Right lung (tissue), 5 donors: ENCODE measurements around the gene LUZP2. TPM values are rescaled to one million over a fixed set of nuclear protein-coding genes. Genes with fewer than 3 reads are reported as not detected.

ENCODE experiments used
- DNase-seq, 2 donors: peaks; one replicate each; pipeline ENCODE4 v3.0.0-alpha.2; 2013
- polyA plus RNA-seq, 5 donors: library from polyadenylated mRNA; unstranded; fragments of 120-200 nt; gene quantifications; one replicate each; pipeline versions ENCODE4 v1.2.1 to v1.2.3, GENCODE V29; 2013; ENCODE audit warnings: inconsistent platforms in 1 of 5, low replicate concordance in 1 of 5; ENCODE audit not compliant: insufficient read length in 5 of 5, insufficient read depth in 1 of 5

Gene LUZP2
- polyA plus RNA-seq, 5 donors = 2.9 to 10.0 (median 4.1) TPM

- DNase-seq = no peak
Measured at GRCh38 chr11:24628224-24628776, 131.4 kb downstream of the LUZP2 start.

DNA sequence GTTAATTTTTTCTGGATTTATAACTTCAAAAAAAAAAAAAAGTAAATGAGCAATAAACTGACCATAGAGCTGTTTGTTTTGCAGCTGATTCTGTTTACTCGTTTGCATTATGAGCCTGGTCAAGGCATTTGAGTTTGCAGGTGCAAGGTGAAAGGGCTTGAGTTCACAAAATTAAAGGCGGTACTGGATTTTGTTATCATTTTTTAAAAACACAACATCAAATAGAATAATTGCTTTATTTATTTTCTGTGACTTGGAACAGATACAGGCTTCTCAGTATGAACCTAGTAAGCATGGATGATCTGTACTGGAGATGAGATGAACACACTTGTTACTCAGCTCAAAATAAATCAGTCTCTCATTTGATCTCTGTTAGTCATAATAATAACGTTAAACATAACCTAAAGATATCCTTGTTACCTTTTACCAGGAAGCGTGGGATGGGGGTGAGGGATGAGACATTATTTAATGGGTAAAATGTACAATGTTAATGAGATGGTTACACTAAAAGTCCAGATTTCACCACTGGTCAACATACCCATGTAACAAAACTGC is 137.8 kb downstream of the LUZP2 start:
- DNase-seq = no peak

DNA sequence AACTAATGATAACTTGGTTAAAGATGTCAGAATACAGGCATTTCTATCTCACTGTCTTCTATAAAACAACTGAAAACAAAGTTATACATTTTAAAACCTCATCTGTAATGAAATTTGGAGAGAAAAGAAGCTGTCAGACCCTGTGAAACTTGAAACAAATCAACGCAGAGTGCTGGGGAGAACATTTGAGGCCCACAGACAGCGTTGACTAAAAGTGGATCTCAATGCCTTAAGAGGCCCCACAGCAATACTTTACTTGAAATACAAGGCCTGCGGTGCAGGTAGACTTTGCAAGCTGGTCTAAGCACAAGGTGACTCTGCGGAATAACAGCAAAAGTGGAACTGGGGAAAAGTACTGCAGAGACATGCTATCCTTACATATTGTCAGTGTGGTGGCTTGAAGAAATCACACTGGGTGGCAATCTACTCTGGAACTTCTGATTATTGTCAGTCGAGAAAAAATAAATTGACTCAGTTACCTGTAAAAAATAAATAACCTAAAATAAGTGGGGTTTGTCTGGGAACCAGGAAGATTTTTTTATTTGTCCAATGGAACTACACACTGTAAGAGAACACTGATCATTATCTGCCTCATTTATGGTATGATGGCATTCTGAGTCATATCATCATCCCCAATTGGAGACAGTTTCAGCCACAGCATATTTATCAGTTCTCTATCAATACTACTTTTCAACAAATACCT is 138.9 kb downstream of the LUZP2 start:
- no peak for DNase-seq

- DNase-seq = no peak
Measured at GRCh38 chr11:24636291-24636629, 139.4 kb downstream of the LUZP2 start.

- no peak for DNase-seq
Measured at GRCh38 chr11:24637520-24637919, 140.7 kb downstream of the LUZP2 start.

DNA sequence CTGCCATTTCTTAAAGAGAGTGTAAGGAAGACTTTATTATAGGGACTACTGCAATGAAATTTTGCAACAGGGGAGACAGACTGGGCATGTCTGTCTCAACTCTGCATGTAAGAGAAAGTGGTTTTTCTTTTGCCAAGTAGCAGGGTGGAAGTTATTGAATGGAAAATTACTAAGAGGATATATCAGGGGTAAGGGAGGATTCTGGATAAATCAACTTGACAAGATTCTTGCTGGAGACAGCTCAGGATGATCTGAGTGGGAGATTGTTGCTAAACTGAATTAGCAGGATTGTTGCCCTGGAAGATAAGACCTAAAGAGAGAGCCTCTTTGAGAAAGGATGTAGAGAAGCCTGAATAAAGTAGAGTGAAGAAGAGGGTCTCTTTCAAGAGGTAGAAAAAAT is 145.8 kb downstream of the LUZP2 start:
- no peak for DNase-seq

DNA sequence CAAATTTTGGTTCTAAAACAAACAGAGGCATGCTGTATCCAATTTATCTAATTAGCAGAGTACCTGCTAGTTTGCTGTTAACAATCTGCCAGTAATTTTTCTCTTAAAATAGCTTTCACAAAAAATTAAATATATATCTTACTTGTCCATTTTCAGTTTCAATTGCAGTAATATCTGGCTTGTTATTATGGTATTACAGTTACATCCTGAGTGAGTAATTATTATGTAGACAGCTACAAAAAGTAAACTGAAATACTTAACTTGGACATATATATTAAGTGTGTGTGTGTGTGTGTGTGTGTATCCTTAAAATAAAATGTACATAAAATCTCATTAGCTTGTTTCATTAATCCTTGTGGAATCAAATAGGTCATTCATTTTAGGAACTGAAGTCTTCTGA is 148.7 kb downstream of the LUZP2 start:
- no peak for DNase-seq

GRCh38 chr11:24651873-24652272 is 155.0 kb downstream of the LUZP2 start:
- no peak for DNase-seq

DNA sequence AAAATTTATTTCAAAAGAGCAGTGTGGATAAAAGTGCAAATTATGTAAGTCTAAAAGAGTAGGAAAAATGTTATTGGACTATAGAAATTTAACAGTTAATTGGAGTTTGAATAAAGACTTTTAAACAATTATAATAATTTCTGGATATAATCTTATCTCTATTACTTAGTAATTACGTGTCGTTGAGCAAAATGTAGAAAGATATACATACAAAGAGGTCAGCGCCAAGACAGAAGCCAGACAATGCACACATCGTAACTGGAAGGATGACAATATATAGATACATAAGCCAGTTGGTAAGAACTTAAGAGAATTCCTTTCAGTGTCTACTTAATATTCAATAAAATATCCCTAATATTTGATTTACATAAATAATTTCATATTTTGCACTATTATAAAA is 157.0 kb downstream of the LUZP2 start:
- no peak for DNase-seq

DNA sequence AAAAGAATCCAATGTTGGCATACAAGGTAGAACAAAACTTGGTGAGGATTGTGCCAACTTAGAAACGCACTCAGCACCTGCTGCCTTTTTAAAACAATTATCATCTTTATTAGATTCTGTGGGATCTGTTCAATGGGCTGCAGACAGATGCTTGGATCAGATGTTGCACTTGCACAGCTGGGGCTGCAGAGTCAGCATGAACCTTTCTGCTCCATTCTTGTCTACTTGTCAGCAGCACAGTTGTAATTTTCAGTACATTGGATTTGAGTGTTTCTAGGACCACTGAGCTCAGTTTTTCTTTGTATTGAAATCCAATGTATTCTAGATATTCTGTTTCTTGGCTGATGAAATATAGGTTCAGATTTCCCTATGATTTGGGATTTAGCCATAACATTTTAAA is 164.5 kb downstream of the LUZP2 start:
- DNase-seq = no peak

GRCh38 chr11:24664399-24664798 is 167.5 kb downstream of the LUZP2 start:
- DNase-seq = no peak

DNA sequence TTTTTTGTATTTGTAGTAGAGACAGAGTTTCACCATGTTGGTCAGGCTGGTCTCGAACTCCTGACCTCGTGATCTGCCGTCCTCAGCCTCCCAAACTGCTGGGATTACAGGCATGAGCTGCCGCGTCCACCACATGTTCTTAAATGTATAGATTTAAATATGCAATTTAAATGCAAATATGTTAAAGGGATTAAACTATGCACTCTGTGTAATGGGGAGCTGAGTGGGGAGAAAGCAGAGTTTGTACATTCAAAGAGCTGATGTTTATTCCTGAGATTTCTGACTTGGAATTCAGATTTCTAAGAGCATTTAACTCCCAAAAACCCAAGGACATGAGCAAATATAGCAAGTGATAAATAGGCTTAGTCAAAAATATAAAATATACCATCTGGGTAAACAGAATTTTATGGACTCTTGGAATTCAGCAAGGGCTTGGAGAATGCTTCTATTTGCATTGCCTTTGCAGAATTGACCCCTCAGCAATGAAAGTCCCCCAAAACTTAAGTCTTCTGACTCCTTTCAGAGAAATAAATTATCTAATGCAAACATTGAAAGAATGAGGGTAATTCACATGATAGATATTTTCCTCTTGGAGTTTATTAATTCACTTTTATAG is 170.6 kb downstream of the LUZP2 start:
- no peak for DNase-seq

- DNase-seq = no peak
Measured at GRCh38 chr11:24678703-24679348, 182.0 kb downstream of the LUZP2 start.

DNA sequence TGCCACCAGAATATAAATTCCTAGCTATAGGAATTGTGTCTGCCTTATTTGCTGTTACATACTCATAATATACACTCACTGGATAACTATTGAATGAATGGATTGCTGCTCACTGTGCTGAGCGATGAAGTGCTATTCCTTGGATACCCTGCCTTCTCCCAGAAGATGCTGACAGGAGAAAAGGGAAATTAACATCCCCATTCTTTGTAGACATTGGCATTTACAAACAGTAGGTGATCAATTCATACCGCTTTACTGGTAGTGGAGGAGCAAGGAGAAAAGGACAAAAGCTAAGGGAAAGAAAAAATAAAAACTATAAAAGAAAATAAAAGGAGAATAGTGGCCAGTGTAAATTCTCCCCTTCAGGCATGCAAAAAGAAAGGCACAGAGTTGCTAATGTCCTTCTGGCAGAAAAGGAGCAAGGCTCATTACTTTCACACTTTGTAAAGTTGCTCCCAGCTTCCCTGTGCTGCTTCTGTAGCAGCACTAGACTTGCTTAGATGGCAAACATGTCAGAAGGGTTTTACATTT is 183.0 kb downstream of the LUZP2 start:
- DNase-seq = no peak

- no peak for DNase-seq
Measured at GRCh38 chr11:24683583-24683982, 186.7 kb downstream of the LUZP2 start.

DNA sequence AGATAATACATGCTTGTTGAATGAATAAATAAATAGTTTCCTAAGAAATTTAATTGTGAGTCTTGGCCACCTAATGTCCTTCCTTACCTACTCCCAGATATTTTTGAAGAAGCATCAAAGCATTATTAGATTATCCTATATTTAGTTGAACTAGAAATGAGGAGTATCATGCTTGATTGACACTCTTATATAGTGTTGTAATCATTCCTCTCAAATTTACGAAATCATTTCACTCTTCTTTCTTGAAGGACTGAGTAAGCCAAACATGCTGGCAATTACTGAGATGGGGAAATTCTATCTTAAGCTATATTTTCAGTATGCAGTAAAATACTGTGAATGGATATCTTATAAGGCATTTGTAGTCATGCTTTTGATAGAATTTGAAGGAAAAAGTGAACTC is 189.0 kb downstream of the LUZP2 start:
- no peak for DNase-seq

GRCh38 chr11:24687531-24688147 is 190.8 kb downstream of the LUZP2 start:
- DNase-seq = no peak

DNA sequence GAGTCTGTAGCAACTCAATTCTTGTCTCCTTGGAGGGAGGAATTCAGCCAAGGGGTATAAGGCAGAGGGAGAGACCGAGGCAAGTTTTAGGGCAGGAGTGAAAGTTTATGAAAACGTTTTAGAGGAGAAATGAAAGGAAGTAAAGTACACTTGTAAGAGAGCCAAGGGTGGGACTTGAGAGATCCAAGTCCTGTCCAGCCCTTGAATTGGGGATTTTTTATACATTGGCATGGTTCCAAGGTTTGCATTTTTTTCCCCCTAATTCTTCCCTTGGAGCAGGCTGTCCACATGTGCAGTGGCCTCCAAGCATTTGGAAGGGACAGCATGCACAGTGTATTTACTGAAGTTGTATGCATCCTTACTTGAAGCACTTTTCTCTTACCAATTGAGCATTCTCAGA is 192.1 kb downstream of the LUZP2 start:
- DNase-seq = no peak

DNA sequence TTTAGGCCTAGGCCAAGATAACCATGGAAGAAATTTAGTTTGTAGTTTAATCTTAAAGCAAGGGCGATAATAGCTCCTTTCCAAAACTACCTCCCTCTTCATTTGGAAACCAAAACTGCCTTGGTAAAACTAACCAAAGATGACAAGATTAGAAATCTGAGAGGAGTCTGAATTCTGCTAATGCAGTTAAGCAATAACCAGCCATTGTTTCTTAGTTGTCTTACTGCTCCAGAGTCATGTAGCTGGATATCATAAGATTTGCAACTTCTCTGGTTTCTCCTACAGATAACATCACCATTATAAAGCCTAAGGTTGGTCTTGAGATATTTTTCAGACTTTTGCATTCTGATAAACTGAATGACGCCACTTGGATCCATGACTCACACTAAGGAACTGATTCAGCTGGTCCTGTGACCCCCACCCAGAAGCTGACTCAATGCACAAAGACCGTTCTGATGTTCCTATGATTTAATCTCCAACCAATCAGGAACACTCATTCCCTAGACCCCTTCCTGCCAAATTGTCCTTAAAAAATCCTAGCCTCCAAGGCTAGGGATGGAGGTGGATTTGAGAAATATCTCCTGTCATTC is 200.8 kb downstream of the LUZP2 start:
- no peak for DNase-seq

DNA sequence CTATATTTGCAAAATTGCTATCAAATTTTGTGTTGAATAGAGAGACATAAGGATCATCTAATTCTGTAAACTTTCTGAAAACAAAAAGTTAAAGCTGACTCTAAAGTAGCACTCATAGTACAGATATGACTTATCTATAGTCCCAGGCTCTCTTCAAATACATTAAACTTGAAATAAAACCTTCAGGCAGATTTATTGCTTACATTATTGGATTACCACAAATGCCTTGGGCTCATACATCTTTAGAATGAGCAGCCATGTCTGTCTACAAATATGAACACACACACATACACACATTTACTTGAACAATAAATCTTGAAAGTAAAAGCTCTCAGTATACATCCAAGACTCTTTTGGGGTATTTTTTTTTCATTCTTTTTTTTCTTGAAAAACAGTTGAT is 207.9 kb downstream of the LUZP2 start:
- no peak for DNase-seq

DNA sequence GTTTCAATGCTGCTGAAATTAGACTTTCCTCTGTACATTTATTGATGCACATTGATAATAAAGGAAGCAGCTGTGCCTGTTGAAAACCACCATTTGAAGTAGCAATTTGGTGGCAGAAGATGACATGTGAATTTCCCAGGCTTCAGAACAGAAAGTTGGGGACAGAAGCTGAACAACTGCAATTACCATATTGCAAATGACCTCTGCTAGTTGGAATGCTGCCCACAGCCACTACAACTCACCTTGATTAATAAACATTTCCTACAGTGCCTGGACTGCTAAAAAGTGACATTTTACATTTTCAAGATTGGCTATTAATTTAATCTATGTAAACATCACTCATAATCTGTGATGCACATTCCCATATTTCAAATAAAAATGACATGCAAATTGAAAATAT is 208.6 kb downstream of the LUZP2 start:
- DNase-seq = no peak

GRCh38 chr11:24708616-24709015 is 211.8 kb downstream of the LUZP2 start:
- no peak for DNase-seq
